Tibial nerve (tissue), 3 donors: ENCODE measurements around the gene TMC6.
"Not testable (repeated sequence)": the region's sequence is repeated elsewhere in the genome, so short reads cannot be mapped to it uniquely, and the experiment has no call there.

Experiments
- CTCF ChIP-seq, 5 experiments: fragments of 200-600 bp in 3 of 5; fragments of 450-650 bp in 2 of 5; sonication (generic) in 3 of 5; IDR thresholded peaks; one replicate each; pipeline ENCODE4 v1.5.1; 2016 to 2019; ENCODE audit warnings: antibody characterized with exemption in 5 of 5, mild to moderate bottlenecking in 3 of 5, moderate library complexity in 2 of 5
- POLR2A ChIP-seq, 2 donors: fragments of 450-650 bp; IDR thresholded peaks; one replicate each; pipeline ENCODE4 v1.6.1; 2017; ENCODE audit warnings: antibody characterized with exemption in 2 of 2, mild to moderate bottlenecking in 2 of 2, moderate library complexity in 2 of 2

GRCh38 chr17:78115803-78116202 is 12.8 kb downstream of the TMC6 start:
- TF ChIP-seq CTCF, POLR2A (IDR thresholded peaks at IDR 0.05): not testable (repeated sequence)
